ENCODE measurements around the gene C20orf144.

DNA sequence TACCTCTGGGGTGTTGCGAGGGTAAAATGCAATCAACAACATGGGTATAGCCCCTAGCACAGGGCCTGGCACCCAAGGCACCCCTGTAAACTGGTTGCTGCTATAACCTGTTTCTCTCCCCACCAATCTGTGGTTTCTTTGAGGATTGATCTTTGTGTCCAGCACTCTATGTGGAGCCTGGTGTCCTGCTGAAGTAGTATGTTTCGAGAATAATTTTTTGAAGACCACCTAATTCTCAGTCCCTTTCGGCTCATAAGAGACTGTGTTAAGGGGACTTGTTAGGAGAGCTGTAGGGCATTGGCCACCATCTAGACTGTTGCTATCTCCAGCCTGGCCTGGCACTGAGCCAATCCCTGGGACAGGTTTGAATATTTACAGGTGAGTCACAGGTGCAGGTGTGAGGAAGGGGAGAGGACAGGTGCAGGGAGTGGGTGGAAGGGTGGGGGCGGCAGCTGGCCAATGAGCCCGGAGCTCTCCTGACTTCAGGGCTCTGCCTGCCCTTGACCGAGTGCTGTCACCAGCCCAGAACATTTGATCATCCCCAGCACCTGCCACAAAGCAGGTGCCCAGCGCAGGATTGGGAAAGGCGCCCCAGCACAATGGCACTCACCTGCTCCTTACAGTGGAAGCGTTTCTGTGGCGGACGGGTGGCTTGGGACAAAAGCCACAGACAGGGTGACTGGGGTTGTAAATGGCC, 8.1 kb upstream of the C20orf144 start:
- TF ChIP-seq CEBPB (IDR thresholded peaks at IDR 0.05) (no peak), NFIC (IDR thresholded peaks at IDR 0.05) (peak; percentile 86), TCF12 (IDR thresholded peaks at IDR 0.05; ENCODE audit: low read depth) (peak; percentile 86), EP300 (IDR thresholded peaks at IDR 0.05; ENCODE audit: borderline replicate concordance) (no peak; the same call in 1 of the 2 replicates), TAF1 (IDR thresholded peaks at IDR 0.05; ENCODE audit: low read depth) (no peak)

Measured in Ishikawa (cell line).